ENCODE measurements around the gene EPS8L1. TPM values are rescaled to one million over a fixed set of nuclear protein-coding genes. Genes with fewer than 3 reads are reported as not detected.

EPS8L1 gene
- polyA plus RNA-seq, 1 of the 3 experiments (the other 2 are of a cell fraction) = 12.9 TPM

- Histone ChIP-seq H3K27me3 (ENCODE audit: insufficient read depth) (no peaks in the 10 kb centered on the region), H4K20me1 (ENCODE audit: insufficient read depth) (no peaks in the 10 kb centered on the region), H3K9me3 (no peaks in the 10 kb centered on the region), H3K4me1 (ENCODE audit: control insufficient read depth in 1 of 2, insufficient read depth in 2 of 2, low read depth in 1 of 2, low read length in 1 of 2) (peaks cover 0 to 16% of the 10 kb centered on the region in 2 experiments; a peak in 1 of 4 replicates), H3K9me2 (no peaks in the 10 kb centered on the region), H3K4me2 (no peak overlapping the region), H3F3A (replicated peaks; ENCODE audit: insufficient read depth) (peaks cover 6% of the 10 kb centered on the region), H3K4me3 (ENCODE audit: low read depth in 2 of 2, low read length in 1 of 2) (no peak overlapping the region), H3K36me3 (replicated peaks in 1 of 2; ENCODE audit: control insufficient read depth in 1 of 2, insufficient read depth in 2 of 2, low read length in 1 of 2) (no peaks in the 10 kb centered on the region), H3K79me2 (ENCODE audit: insufficient read depth) (no peaks in the 10 kb centered on the region), H2AFZ (ENCODE audit: low read depth) (no peak overlapping the region), H3K9ac (no peak overlapping the region), H3K27ac (ENCODE audit: low read depth in 2 of 2, low read length in 1 of 2) (no peak overlapping the region)
- no peak for TF ChIP-seq CTCF (IDR thresholded peaks at IDR 0.05)
- no peak for TF ChIP-seq TCF12 (IDR thresholded peaks at IDR 0.05)
- no peak for TF ChIP-seq FOSL2 (IDR thresholded peaks at IDR 0.05; ENCODE audit: borderline replicate concordance, low read depth)
- TF ChIP-seq JUND (IDR thresholded peaks at IDR 0.05) = no peak
- no peak for TF ChIP-seq MEF2A (IDR thresholded peaks at IDR 0.05; ENCODE audit: borderline replicate concordance, low read depth)
- TF ChIP-seq USF1 (IDR thresholded peaks at IDR 0.05; ENCODE audit: borderline replicate concordance, low read depth) = no peak
- no peak for TF ChIP-seq ELF1 (IDR thresholded peaks at IDR 0.05)
- TF ChIP-seq SMC3 (IDR thresholded peaks at IDR 0.05; ENCODE audit: low read depth, low read length) = no peak
- TF ChIP-seq NFIC (IDR thresholded peaks at IDR 0.05; ENCODE audit: borderline replicate concordance) = no peak
- no peak for TF ChIP-seq REST (IDR thresholded peaks at IDR 0.05; ENCODE audit: low read depth, low read length)
- no peak for TF ChIP-seq GABPA (IDR thresholded peaks at IDR 0.05; ENCODE audit: low read depth)
- TF ChIP-seq MAX (IDR thresholded peaks at IDR 0.05; ENCODE audit: low read depth) = no peak
- no peak for TF ChIP-seq RAD21 (IDR thresholded peaks at IDR 0.05; ENCODE audit: low read length)
- TF ChIP-seq POLR2AphosphoS5 (IDR thresholded peaks at IDR 0.05; ENCODE audit: low read depth, low read length) = no peak
- TF ChIP-seq ZBTB33 (IDR thresholded peaks at IDR 0.05; ENCODE audit: borderline replicate concordance, low read depth) = no peak
- TF ChIP-seq CHD2 (IDR thresholded peaks at IDR 0.05; ENCODE audit: low read length, partially characterized antibody) = no peak
- no peak for TF ChIP-seq RCOR1 (IDR thresholded peaks at IDR 0.05; ENCODE audit: low read length)
- CTCF ChIA-PET = interaction anchor here (0.9 kb wide), 1 partner anchor 12 kb away, joined by 3 read pairs; no protein-coding TSS in a partner anchor
- DNase-seq = no peak
- POLR2A ChIA-PET = no interaction called here
- WGBS (ENCODE audit: low lambda C conversion rate) = 40% methylated on average over 1 of the region's 12 CpGs
These were observed 652 bp downstream of the EPS8L1 start for GRCh38 chr19:55076321-55076720.
